Ascending aorta (tissue), 2 donors: ENCODE data around the gene TOX4. TPM values are rescaled to one million over a fixed set of nuclear protein-coding genes. Genes with fewer than 3 reads are reported as not detected.
A peak's percentile ranks its signal among the peaks of the same experiment; 100 is the strongest.

Source experiments
- DNase-seq, 2 donors: peaks; one replicate each; pipeline ENCODE4 v3.0.0-alpha.2; 2019; ENCODE audit warnings: low spot score in 2 of 2
- H3K27ac ChIP-seq, 2 donors: fragments of 200-600 bp; sonication (generic); one replicate each; pipeline ENCODE4 v1.5.1; 2016 to 2017; ENCODE audit warnings: mild to moderate bottlenecking in 1 of 2
- H3K27me3 ChIP-seq: fragments of 200-600 bp; sonication (generic); one replicate; pipeline ENCODE4 v1.5.1; 2017
- H3K36me3 ChIP-seq, 2 donors: fragments of 200-600 bp; sonication (generic); one replicate each; pipeline ENCODE4 v1.5.1; 2016
- H3K4me1 ChIP-seq, 2 donors: fragments of 200-600 bp; sonication (generic); one replicate each; pipeline ENCODE4 v1.5.1; 2016 to 2017; ENCODE audit warnings: mild to moderate bottlenecking in 1 of 2
- H3K4me3 ChIP-seq, 2 donors: fragments of 200-600 bp; sonication (generic); one replicate each; pipeline ENCODE4 v1.5.1; 2016 to 2017; ENCODE audit warnings: mild to moderate bottlenecking in 1 of 2
- H3K9me3 ChIP-seq, 2 donors: fragments of 200-600 bp; sonication (generic); one replicate each; pipeline ENCODE4 v1.5.1; 2016
- intact Hi-C: fragments of 100-400 bp; cut with DNase I; formaldehyde crosslinking; loops from one replicate; pipeline ENCODE4 v1.15.1; 2023
- total RNA-seq: library from RNA; depleted of rRNA; stranded (reverse); fragments of >200 nt; gene quantifications from one replicate; pipeline ENCODE4 v1.1.0, GENCODE V29; 2016
- TF ChIP-seq, protein P1 (sequence below), 3 experiments: fragments of 200-600 bp in 2 of 3; fragments of 450-650 bp in 1 of 3; sonication (generic) in 2 of 3; IDR thresholded peaks; one replicate each; pipeline ENCODE4 v1.5.1; 2016 to 2019; ENCODE audit warnings: antibody characterized with exemption in 3 of 3, mild to moderate bottlenecking in 1 of 3, moderate library complexity in 1 of 3

The TOX4 gene
- total RNA-seq, 1 donor from 2014 or later = 76.7 TPM

DNA sequence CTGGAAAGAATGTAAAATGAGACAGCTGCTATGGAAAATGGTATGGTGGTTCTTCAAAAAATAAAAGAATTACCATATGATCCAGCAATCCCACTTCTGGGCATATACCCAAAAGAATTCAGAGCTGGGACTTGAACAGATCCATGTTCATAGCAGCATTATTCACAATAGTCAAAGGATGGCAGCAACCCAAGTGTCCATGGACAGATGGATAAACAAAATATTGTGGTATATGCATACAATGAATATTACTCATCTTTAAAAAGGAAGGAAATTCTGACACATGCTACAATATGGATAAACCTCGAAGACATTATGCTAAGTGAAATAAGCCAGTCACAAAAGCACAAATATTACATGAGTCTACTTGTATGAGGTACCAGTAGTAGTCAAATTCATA, 9.4 kb upstream of the TOX4 start:
- no peaks in the 10 kb centered on the region for H3K27me3 ChIP-seq
- no peaks in the 10 kb centered on the region for H3K4me1 ChIP-seq
- H3K9me3 ChIP-seq = no peaks in the 10 kb centered on the region
- intact Hi-C loops = loop anchor here (5.0 kb wide), 1 partner anchor 35 kb away; no protein-coding TSS in a partner anchor
- H3K27ac ChIP-seq = no peak overlapping the region
- DNase-seq = no peak
- H3K36me3 ChIP-seq = peaks cover 29 to 61% of the 10 kb centered on the region in 2 donors
- no peak overlapping the region for H3K4me3 ChIP-seq
- TF ChIP-seq, protein P1, sequence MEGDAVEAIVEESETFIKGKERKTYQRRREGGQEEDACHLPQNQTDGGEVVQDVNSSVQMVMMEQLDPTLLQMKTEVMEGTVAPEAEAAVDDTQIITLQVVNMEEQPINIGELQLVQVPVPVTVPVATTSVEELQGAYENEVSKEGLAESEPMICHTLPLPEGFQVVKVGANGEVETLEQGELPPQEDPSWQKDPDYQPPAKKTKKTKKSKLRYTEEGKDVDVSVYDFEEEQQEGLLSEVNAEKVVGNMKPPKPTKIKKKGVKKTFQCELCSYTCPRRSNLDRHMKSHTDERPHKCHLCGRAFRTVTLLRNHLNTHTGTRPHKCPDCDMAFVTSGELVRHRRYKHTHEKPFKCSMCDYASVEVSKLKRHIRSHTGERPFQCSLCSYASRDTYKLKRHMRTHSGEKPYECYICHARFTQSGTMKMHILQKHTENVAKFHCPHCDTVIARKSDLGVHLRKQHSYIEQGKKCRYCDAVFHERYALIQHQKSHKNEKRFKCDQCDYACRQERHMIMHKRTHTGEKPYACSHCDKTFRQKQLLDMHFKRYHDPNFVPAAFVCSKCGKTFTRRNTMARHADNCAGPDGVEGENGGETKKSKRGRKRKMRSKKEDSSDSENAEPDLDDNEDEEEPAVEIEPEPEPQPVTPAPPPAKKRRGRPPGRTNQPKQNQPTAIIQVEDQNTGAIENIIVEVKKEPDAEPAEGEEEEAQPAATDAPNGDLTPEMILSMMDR (IDR thresholded peaks at IDR 0.05) = no peak

GRCh38 chr14:21475767-21476522, 1.1 kb upstream of the TOX4 start:
- TF ChIP-seq, protein P1 (IDR thresholded peaks at IDR 0.05) = no peak
- H3K9me3 ChIP-seq = no peaks in the 10 kb centered on the region
- no peaks in the 10 kb centered on the region for H3K27me3 ChIP-seq
- peak overlapping the region; percentile 85 to 90 for H3K27ac ChIP-seq
- H3K36me3 ChIP-seq = peaks cover 4 to 22% of the 10 kb centered on the region in 2 donors
- intact Hi-C loops = loop anchor here (1.0 to 10.0 kb wide), 5 partner anchors 39 to 1369 kb away; partner anchors contain the start of genes HNRNPC and PARP2
- peaks cover 4 to 16% of the 10 kb centered on the region in 2 donors for H3K4me1 ChIP-seq
- H3K4me3 ChIP-seq = peak overlapping the region; percentile 80 to 86
- no peak for DNase-seq

- Histone ChIP-seq H3K36me3 (peaks cover 6 to 22% of the 10 kb centered on the region in 2 donors), H3K27me3 (no peaks in the 10 kb centered on the region), H3K4me1 (peaks cover 4 to 16% of the 10 kb centered on the region in 2 donors), H3K27ac (peak overlapping the region; percentile 85 to 90), H3K4me3 (peak overlapping the region; percentile 80 to 86), H3K9me3 (no peaks in the 10 kb centered on the region)
- TF ChIP-seq, protein P1 (IDR thresholded peaks at IDR 0.05) = no peak
- DNase-seq = no peak
- intact Hi-C loops = loop anchor here (1.0 to 10.0 kb wide), 5 partner anchors 39 to 1368 kb away; partner anchors contain the start of genes HNRNPC and PARP2
These were observed 471 bp upstream of the TOX4 start for GRCh38 chr14:21476523-21476924.

DNA sequence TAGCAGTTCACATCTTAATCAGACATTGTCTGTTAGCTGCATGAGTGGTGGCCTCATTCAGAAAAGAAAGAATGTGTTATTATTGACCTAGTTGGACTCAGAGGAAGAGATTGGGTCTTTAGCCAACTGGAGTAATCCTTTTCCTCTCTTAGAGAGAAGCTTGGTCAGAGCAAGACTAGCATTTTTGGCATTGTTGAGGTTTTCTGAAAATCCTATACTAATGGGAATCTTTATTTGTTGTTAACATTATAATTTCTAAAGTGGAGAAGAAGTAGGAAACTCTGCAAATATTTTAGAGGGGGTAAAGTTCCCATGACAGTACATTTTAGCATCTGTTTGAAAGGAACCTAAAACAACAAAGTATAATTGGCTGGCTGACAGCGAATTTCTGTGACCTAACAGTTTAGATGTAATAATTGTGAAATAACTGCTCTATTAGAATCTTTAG, 9.7 kb downstream of the TOX4 start:
- DNase-seq = no peak
- peaks cover 46 to 49% of the 10 kb centered on the region in 2 donors for H3K36me3 ChIP-seq
- H3K27me3 ChIP-seq = no peaks in the 10 kb centered on the region
- intact Hi-C loops = no loop called here
- H3K4me3 ChIP-seq = no peak overlapping the region
- TF ChIP-seq, protein P1 (IDR thresholded peaks at IDR 0.05) = no peak
- no peaks in the 10 kb centered on the region for H3K9me3 ChIP-seq
- no peaks in the 10 kb centered on the region for H3K4me1 ChIP-seq
- H3K27ac ChIP-seq = no peak overlapping the region

DNA sequence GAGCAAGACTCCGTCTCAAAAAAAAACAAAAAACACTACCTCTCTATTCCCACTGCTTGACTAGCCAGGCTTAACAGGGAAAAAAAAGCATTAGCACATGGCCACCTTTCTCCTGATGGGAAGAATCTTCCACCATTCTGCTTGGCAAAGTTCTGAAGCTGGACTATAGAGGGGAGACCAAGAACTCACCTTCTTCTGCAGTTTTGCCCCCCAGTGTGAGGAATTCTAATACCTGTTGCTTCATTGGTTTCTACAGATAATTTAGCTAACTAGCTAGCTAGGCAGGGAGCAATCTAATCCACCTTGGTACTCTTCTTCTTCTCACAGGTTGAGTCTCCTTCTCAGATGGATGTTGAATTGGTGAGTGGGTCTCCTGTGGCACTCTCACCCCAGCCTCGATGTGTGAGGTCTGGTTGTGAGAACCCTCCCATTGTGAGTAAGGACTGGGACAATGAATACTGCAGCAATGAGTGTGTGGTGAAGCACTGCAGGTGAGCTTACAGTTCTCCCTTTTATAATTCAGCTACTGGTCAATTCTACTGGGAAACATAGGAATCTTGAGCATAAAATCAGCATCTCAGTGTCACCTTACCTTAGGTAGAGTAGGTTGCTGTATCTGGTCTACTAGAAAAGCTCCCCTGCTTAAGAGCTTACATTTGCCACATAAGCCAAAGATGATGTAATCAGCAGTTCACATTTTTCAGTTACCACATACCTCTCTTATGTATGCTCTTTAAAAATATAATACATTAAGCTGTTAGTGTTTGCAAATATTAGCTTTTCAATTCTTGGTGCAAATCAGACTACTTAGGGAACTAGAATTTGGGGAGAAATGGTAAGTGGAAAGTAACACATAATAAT, 18.1 kb downstream of the TOX4 start:
- peaks cover 65 to 93% of the 10 kb centered on the region in 2 donors for H3K36me3 ChIP-seq
- intact Hi-C loops = no loop called here

More for the DNA sequence above, 18.1 kb downstream of the TOX4 start:
- no peaks in the 10 kb centered on the region for H3K4me1 ChIP-seq
- H3K9me3 ChIP-seq = no peaks in the 10 kb centered on the region
- no peaks in the 10 kb centered on the region for H3K27me3 ChIP-seq
- DNase-seq = no peak
- no peak overlapping the region for H3K27ac ChIP-seq
- H3K4me3 ChIP-seq = no peak overlapping the region
- TF ChIP-seq, protein P1 (IDR thresholded peaks at IDR 0.05) = no peak
